ENCODE results near the gene PPT2.
A peak's percentile ranks its signal among the peaks of the same experiment; 100 is the strongest.

The PPT2 gene

GRCh38 chr6:32151863-32152768, 1.8 kb upstream of the PPT2 start, which contains the start of gene PRRT1:
Gene PRRT1 (minus strand): TSS chr6:32151939. CDS start chr6:32151827, 112 bp downstream.
- no peak for DNase-seq (ENCODE audit: low read depth in 2 of 2, low spot score in 1 of 2)

GRCh38 chr6:32152769-32153563, 975 bp upstream of the PPT2 start:
- DNase-seq (ENCODE audit: low read depth in 2 of 2, low spot score in 1 of 2), result no peak

- peak in 1 of 2 donors; percentile 48 for DNase-seq (ENCODE audit: low read depth in 2 of 2, low spot score in 1 of 2)
Observed at GRCh38 chr6:32154514-32155161, 697 bp downstream of the PPT2 start.

GRCh38 chr6:32156891-32157290, 3.0 kb downstream of the PPT2 start:
- DNase-seq (ENCODE audit: low read depth in 2 of 2, low spot score in 1 of 2), result no peak

GRCh38 chr6:32158052-32158451, 4.1 kb downstream of the PPT2 start:
- DNase-seq (ENCODE audit: low read depth in 2 of 2, low spot score in 1 of 2), result no peak

- no peak for DNase-seq (ENCODE audit: low read depth in 2 of 2, low spot score in 1 of 2)
Observed at GRCh38 chr6:32163559-32164258, 9.8 kb downstream of the PPT2 start.

GRCh38 chr6:32164295-32164694, 10.4 kb downstream of the PPT2 start, which contains the start of gene EGFL8:
Gene EGFL8 (plus strand): TSS chr6:32164595. CDS start chr6:32166166, 1,571 bp downstream.
- no peak for DNase-seq (ENCODE audit: low read depth in 2 of 2, low spot score in 1 of 2)

GRCh38 chr6:32166411-32167061, 12.6 kb downstream of the PPT2 start:
- no peak for DNase-seq (ENCODE audit: low read depth in 2 of 2, low spot score in 1 of 2)

- no peak for DNase-seq (ENCODE audit: low read depth in 2 of 2, low spot score in 1 of 2)
Observed at GRCh38 chr6:32167154-32167760, 13.3 kb downstream of the PPT2 start.

- no peak for DNase-seq (ENCODE audit: low read depth in 2 of 2, low spot score in 1 of 2)
Observed at GRCh38 chr6:32167761-32168262, 13.9 kb downstream of the PPT2 start.

- DNase-seq (ENCODE audit: low read depth in 2 of 2, low spot score in 1 of 2), result no peak
Observed at GRCh38 chr6:32168350-32168749, 14.4 kb downstream of the PPT2 start.

GRCh38 chr6:32168807-32169591, 15.1 kb downstream of the PPT2 start:
- DNase-seq (ENCODE audit: low read depth in 2 of 2, low spot score in 1 of 2), result no peak

GRCh38 chr6:32170294-32170693, 16.4 kb downstream of the PPT2 start:
- no peak for DNase-seq (ENCODE audit: low read depth in 2 of 2, low spot score in 1 of 2)

GRCh38 chr6:32171234-32171633, 17.3 kb downstream of the PPT2 start:
- no peak for DNase-seq (ENCODE audit: low read depth in 2 of 2, low spot score in 1 of 2)

- no peak for DNase-seq (ENCODE audit: low read depth in 2 of 2, low spot score in 1 of 2)
Observed at GRCh38 chr6:32173051-32173727, 19.2 kb downstream of the PPT2 start.

- no peak for DNase-seq (ENCODE audit: low read depth in 2 of 2, low spot score in 1 of 2)
Observed at GRCh38 chr6:32174416-32174815, 20.5 kb downstream of the PPT2 start.

GRCh38 chr6:32175322-32175710, 21.4 kb downstream of the PPT2 start:
- DNase-seq (ENCODE audit: low read depth in 2 of 2, low spot score in 1 of 2), result no peak

GRCh38 chr6:32175711-32176475, 22.0 kb downstream of the PPT2 start, which contains the start of gene AGPAT1:
Gene AGPAT1 (minus strand): TSS chr6:32176084. CDS start chr6:32171496, 4,588 bp downstream.
- peak; percentile 86 to 92 for DNase-seq (ENCODE audit: low read depth in 2 of 2, low spot score in 1 of 2)

All from stimulated activated CD8-positive, alpha-beta memory T cell treated with anti-CD3 and anti-CD28 coated beads, Interleukin-4, amount 100 ng/mL, for 1 hour (primary cell).